GM12873 (cell line): ENCODE results near the gene TMEM150B.

Experiments used
- CTCF ChIP-seq: IDR thresholded peaks from 2 replicates; pipeline ENCODE4 v1.5.1; 2012; ENCODE audit warnings: low read depth, mild to moderate bottlenecking, moderate library complexity, low read length, control low read depth; ENCODE audit not compliant: insufficient read depth; ENCODE audit errors: missing control alignments

The TMEM150B gene

GRCh38 chr19:55266404-55266803, 58.7 kb downstream of the TMEM150B start:
- TF ChIP-seq CTCF: no peak

DNA sequence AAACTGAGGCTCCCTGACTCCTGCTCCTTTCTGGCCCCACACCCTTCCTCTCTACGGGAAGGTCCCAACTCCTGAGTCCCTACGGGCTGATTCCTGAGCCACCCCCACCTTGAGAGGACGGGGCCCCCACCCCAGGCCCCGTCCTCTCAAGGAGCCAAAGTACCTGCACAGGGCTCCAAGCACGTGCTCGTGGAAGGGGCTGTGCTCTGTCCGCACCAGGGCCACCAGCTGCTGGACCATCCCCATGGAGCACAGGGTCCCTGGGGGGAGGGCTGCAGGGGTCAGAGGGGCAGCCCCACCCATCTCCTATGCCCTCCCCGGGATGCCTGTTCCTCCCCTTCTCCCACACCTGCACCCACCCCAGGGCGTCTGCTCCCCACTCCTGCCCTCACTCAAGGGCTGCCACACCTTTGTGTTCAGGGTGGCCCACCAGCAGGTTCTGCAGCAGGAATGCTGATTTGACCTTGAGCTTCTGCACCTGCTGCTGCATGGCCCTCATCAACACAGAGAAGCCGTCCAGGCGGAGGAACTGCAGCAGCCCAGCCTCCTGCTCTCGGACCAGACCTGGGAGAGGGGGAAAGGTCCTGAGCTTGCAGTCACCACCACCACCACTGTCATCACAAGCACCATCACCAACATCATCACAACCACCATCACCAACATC, 59.3 kb downstream of the TMEM150B start:
- TF ChIP-seq CTCF: no peak

DNA sequence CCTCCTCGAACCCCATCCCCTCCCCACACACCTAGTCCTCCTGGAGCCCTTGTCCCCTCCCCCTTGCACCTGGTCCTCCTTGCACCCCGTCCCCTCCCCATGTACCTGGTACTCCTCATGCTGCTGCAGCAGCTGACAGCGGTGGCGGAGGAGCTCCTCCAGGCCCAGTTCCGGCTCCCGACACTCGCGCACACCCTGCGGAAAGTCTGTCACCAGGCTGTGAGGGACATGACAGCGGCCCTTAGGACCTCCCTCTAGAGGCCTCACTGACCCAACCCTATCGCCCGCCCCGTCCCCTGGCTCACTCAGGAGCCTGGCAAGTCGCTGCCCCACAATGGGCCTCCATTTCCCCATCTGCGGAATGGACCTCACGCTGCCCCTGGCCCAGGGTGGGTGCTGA, 60.0 kb downstream of the TMEM150B start:
- no peak for TF ChIP-seq CTCF

DNA sequence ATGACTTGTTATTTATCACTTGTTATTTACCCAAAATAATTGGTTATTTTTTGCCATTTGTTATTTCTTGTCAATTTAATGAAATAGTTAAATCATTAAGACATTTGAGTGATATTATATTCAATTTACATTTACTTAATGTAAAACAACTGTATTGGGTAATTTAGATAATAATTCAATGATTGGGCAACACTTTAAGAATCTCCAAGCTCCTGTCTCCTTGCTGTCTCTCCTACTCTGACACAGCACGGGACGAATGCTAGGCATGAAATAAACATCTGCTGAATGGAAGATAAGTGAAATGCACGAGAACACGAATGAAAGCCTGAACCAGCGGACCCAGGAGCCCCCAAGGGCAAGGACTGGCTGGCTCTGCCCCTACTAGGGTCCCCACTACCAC, 60.6 kb downstream of the TMEM150B start:
- no peak for TF ChIP-seq CTCF
